Measurements from ENCODE around the gene FRMD4A. TPM values are rescaled to one million over a fixed set of nuclear protein-coding genes. Genes with fewer than 3 reads are reported as not detected.
A peak's percentile ranks its signal among the peaks of the same experiment; 100 is the strongest.
"Not testable (repeated sequence)": the region's sequence is repeated elsewhere in the genome, so short reads cannot be mapped to it uniquely, and the experiment has no call there.

Gene FRMD4A
- total and polyA plus RNA-seq, 2 of the 4 experiments (the other 2 are of a cell fraction): 30.3 to 68.8 TPM

DNA sequence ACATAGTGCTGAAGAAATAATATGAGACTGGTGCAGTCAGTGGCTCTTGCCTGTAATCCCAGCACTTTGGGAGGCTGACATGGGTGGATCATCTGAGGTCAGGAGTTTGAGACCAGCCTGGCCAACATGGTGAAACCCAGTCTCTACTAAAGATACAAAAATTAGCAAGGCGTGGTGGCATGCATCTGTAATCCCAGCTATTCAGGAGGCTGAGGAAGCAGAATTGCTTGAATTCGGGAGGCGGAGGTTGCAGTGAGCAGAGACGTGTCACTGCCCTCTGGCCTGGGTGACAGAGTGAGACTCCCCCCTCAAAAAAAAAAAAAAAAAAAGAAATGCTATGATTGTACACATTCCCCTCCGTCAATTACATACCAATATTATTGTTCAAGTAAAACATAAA lies 615.1 kb downstream of the FRMD4A start:
- H2BK20ac ChIP-seq (ENCODE audit: low read depth, low read length): peak overlapping the region; percentile 58; the same call in 1 of the 2 replicates
- CTCF ChIA-PET: interaction anchor here (0.6 kb wide), 1 partner anchor 13 kb away, joined by 4 read pairs; no protein-coding TSS in a partner anchor
- peak overlapping the region; percentile 89 for H3K4ac ChIP-seq (ENCODE audit: low read depth, low read length)
- H3K18ac ChIP-seq (ENCODE audit: low read depth, low read length): peak overlapping the region; percentile 62
- H2AK9ac ChIP-seq (replicated peaks; ENCODE audit: low read depth, low read length, poor library complexity); dilution Hi-C loops (cut with HindIII; ENCODE audit: low sequenced_read_pairs, unreplicated experiment); POLR2A ChIA-PET (ENCODE audit: unreplicated experiment); H3K9me3 ChIP-seq (ENCODE audit: control insufficient read depth, insufficient read depth, low read length); BruUV-seq (replicated peaks); H3K56ac ChIP-seq (ENCODE audit: extremely low read depth, insufficient read depth, low read length); H3K23ac ChIP-seq (ENCODE audit: low read depth, low read length); H3K36me3 ChIP-seq (ENCODE audit: control insufficient read depth, insufficient read depth, low read length); H4K5ac ChIP-seq (ENCODE audit: low read depth, low read length); H3K9ac ChIP-seq (ENCODE audit: low read depth, low read length); H2AFZ ChIP-seq (replicated peaks; ENCODE audit: low read length, poor library complexity); DNase-seq; in situ Hi-C loops (cut with MboI; ENCODE audit: low sequenced_read_pairs); H3K4me3 ChIP-seq (ENCODE audit: insufficient read depth, low read depth, low read length); H3K27me3 ChIP-seq (ENCODE audit: control insufficient read depth, insufficient read depth, low read length); H4K20me1 ChIP-seq (ENCODE audit: insufficient read depth, low read length); ATAC-seq (ENCODE audit: low read depth): not testable (repeated sequence)
- WGBS, 2 experiments (ENCODE audit: extremely low coverage in 2 of 2, insufficient read length in 1 of 2): no CpG with 5 or more reads among the region's 5 CpGs
- peaks cover 38% of the 10 kb centered on the region for H3K4me1 ChIP-seq (ENCODE audit: control insufficient read depth, insufficient read depth, low read length)
- H2AK5ac ChIP-seq (ENCODE audit: low read depth, low read length): peak overlapping the region; percentile 69; the same call in 1 of the 2 replicates
- H3K79me1 ChIP-seq (ENCODE audit: low read depth in 1 of 2, low read length in 2 of 2): peaks cover 0 to 32% of the 10 kb centered on the region in 2 experiments; a peak in 3 of 4 replicates
- intact Hi-C loops (cut with micrococcal nuclease): loop anchor here (5.0 kb wide), 1 partner anchor 37 kb away; no protein-coding TSS in a partner anchor
- H2BK15ac ChIP-seq (ENCODE audit: low read depth, low read length): 0 out of 3 replicates have a peak overlapping the region, but pooled peaks have one; percentile 80
- peak overlapping the region; percentile 35; the same call in 1 of the 2 replicates for H3K4me2 ChIP-seq (ENCODE audit: low read depth, low read length)
- H2BK120ac ChIP-seq (ENCODE audit: low read depth, low read length): peak overlapping the region; percentile 85
- H4K91ac ChIP-seq (ENCODE audit: insufficient read depth, low read depth, low read length): peak overlapping the region; percentile 46; the same call in 1 of the 2 replicates
- peaks cover 24% of the 10 kb centered on the region for H3K9me1 ChIP-seq (ENCODE audit: insufficient read depth, low read length)
- H3K14ac ChIP-seq (replicated peaks; ENCODE audit: low read depth, low read length): peak overlapping the region; percentile 23; the same call in 1 of the 2 replicates
- peak overlapping the region; percentile 28 to 36; a peak in 1 of 4 replicates for H4K8ac ChIP-seq (ENCODE audit: low read depth in 2 of 2, low read length in 2 of 2)
- peak overlapping the region; percentile 62 for H3K27ac ChIP-seq (ENCODE audit: insufficient read depth, low read length)
- H2BK5ac ChIP-seq (ENCODE audit: low read depth, low read length, poor library complexity, severe bottlenecking): peak overlapping the region; percentile 72

All from IMR-90 (cell line).